Prostate gland (tissue), 2 donors: ENCODE data around the gene MRPS23.

ENCODE experiments used
- CTCF ChIP-seq, 4 experiments: fragments of 200-600 bp in 2 of 4; fragments of 450-650 bp in 2 of 4; sonication (generic) in 2 of 4; IDR thresholded peaks; 1 replicate in 3 of 4; 2 replicates in 1 of 4; pipeline ENCODE4 v1.5.1; 2016 to 2019; ENCODE audit warnings: antibody characterized with exemption in 4 of 4, mild to moderate bottlenecking in 2 of 4, moderate library complexity in 2 of 4
- POLR2A ChIP-seq: fragments of 450-650 bp; IDR thresholded peaks from one replicate; pipeline ENCODE4 v1.6.1; 2016; ENCODE audit warnings: antibody characterized with exemption, mild to moderate bottlenecking
- POLR2AphosphoS5 ChIP-seq: sonication (generic); formaldehyde crosslinking; IDR thresholded peaks from one replicate; pipeline ENCODE4 v1.6.1; 2017; ENCODE audit warnings: antibody characterized with exemption

- no peak for TF ChIP-seq POLR2AphosphoS5
- TF ChIP-seq CTCF (IDR thresholded peaks at IDR 0.05) = no peak
- TF ChIP-seq POLR2A = no peak
These were observed 45.0 kb upstream of the MRPS23 start for GRCh38 chr17:57894848-57895247.
